ENCODE data around the gene RPS6KA2. TPM values are rescaled to one million over a fixed set of nuclear protein-coding genes. Genes with fewer than 3 reads are reported as not detected.

RPS6KA2 gene
- total RNA-seq, 1 experiment from 2014 or later = 18.5 TPM

DNA sequence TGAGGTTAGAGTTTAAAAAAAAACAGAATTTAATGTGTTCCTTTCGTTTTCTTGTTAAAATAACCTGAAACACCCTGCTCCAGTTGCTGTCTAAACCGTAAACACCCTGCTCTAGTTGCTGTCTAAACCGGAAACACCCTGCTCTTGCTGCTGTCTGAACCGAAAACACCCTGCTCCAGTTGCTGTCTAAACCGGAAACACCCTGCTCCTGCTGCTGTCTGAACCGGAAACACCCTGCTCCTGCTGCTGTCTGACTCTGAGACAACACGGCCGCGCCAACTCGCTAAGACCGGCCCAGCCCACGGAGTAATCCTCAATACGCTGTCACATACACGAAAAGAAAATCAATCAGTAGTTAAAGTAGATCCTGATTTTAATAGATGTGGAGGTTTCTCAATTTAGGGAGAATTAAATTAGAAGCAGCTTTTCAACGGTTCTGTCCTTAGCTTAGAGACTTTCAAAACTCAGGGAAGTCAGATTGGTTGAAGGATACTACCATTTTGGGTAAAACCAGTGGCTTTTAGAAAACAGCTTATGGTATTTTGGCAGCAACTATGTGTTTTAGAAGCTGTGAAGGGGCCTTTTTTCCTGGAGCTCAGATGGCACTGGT, 138.9 kb downstream of the RPS6KA2 start:
- TF ChIP-seq CTCF (conservative IDR thresholded peaks at IDR 0.05) (no peak), EZH2 (IDR thresholded peaks at IDR 0.05; ENCODE audit: low read depth) (no peak)
- no peak overlapping the region for H3K4me3 ChIP-seq
- intact Hi-C loops (cut with micrococcal nuclease; ENCODE audit: unreplicated experiment) = no loop called here
- no peaks in the 10 kb centered on the region for H3K79me2 ChIP-seq (ENCODE audit: low read depth)
- no peaks in the 10 kb centered on the region for H4K20me1 ChIP-seq (ENCODE audit: insufficient read depth)
- H3K27me3 ChIP-seq (ENCODE audit: insufficient read depth, low read depth) = no peaks in the 10 kb centered on the region
- CTCF ChIA-PET = interaction anchor here (0.7 kb wide), 1 partner anchor 306 kb away, joined by 4 read pairs; no protein-coding TSS in a partner anchor
- H3K4me1 ChIP-seq (replicated peaks; ENCODE audit: insufficient read depth) = no peaks in the 10 kb centered on the region
- no peak overlapping the region for H2AFZ ChIP-seq
- no peaks in the 10 kb centered on the region for H3K9me2 ChIP-seq (ENCODE audit: insufficient read depth)
- H3K4me2 ChIP-seq = no peak overlapping the region
- no peak for DNase-seq
- POLR2A ChIA-PET (ENCODE audit: unreplicated experiment) = no interaction called here
- H3K27ac ChIP-seq = no peak overlapping the region
- H3F3A ChIP-seq (ENCODE audit: insufficient read depth, low read depth) = no peaks in the 10 kb centered on the region
- no peaks in the 10 kb centered on the region for H3K36me3 ChIP-seq (ENCODE audit: low read depth)
- BruUV-seq (replicated peaks) = no TSS peak
- no peaks in the 10 kb centered on the region for H3K9me3 ChIP-seq (ENCODE audit: insufficient read depth, low read depth)

DNA sequence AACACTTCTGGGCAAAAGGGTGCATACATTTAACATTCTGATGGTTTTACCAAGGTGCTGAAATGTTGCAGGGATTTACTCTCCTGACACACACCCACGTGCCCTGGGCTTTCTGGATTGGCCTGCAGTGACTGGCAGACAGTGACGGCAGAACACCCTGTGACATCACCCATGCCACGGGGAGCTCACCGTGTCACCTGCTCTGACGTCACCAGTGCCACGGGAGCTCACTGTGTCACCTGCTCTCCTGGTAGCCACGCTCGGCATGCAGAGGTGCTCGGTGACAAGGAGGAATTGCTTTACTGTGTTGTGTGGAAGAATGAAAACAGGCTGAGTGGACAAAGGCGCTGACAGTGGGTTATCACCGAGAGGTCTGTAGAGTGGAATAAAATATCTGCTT, 139.9 kb downstream of the RPS6KA2 start:
- intact Hi-C loops (cut with micrococcal nuclease; ENCODE audit: unreplicated experiment) = no loop called here
- TF ChIP-seq EZH2 (IDR thresholded peaks at IDR 0.05; ENCODE audit: low read depth) (no peak), CTCF (conservative IDR thresholded peaks at IDR 0.05) (no peak)
- H3K9me2 ChIP-seq (ENCODE audit: insufficient read depth) = no peaks in the 10 kb centered on the region
- BruUV-seq (replicated peaks) = no TSS peak
- H3K79me2 ChIP-seq (ENCODE audit: low read depth) = no peaks in the 10 kb centered on the region
- H3F3A ChIP-seq (ENCODE audit: insufficient read depth, low read depth) = no peaks in the 10 kb centered on the region
- H3K36me3 ChIP-seq (ENCODE audit: low read depth) = no peaks in the 10 kb centered on the region
- H4K20me1 ChIP-seq (ENCODE audit: insufficient read depth) = no peaks in the 10 kb centered on the region
- H3K9me3 ChIP-seq (ENCODE audit: insufficient read depth, low read depth) = no peaks in the 10 kb centered on the region
- H3K4me3 ChIP-seq = no peak overlapping the region
- H3K27me3 ChIP-seq (ENCODE audit: insufficient read depth, low read depth) = no peaks in the 10 kb centered on the region
- no peak overlapping the region for H3K4me2 ChIP-seq
- H3K4me1 ChIP-seq (replicated peaks; ENCODE audit: insufficient read depth) = no peaks in the 10 kb centered on the region
- no peak for DNase-seq
- POLR2A ChIA-PET (ENCODE audit: unreplicated experiment) = no interaction called here
- CTCF ChIA-PET = no interaction called here
- H3K27ac ChIP-seq = no peak overlapping the region
- no peak overlapping the region for H2AFZ ChIP-seq

DNA sequence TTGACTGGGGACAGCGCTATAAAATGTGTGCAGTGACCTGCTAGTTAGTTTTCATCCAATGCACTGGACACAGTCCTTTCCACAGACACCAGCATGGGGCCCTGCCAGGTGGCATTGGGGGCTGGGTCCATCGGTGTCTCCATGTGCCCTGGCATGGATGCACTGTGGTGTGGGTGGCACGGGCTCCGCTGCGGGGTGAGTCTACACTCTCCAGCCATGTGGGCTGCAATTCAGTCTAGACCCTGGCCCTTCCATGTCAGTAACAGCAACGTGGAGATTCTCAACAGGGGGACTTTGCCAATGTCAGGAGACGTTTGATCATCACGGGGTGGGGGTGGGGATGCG, 140.5 kb downstream of the RPS6KA2 start:
- BruUV-seq (replicated peaks) = no TSS peak
- POLR2A ChIA-PET (ENCODE audit: unreplicated experiment) = no interaction called here
- DNase-seq = no peak
- TF ChIP-seq EZH2 (IDR thresholded peaks at IDR 0.05; ENCODE audit: low read depth) = no peak
- no peak for TF ChIP-seq CTCF (conservative IDR thresholded peaks at IDR 0.05)
- H3K79me2 ChIP-seq (ENCODE audit: low read depth) = no peaks in the 10 kb centered on the region
- CTCF ChIA-PET = no interaction called here
- no peaks in the 10 kb centered on the region for H3K27me3 ChIP-seq (ENCODE audit: insufficient read depth, low read depth)
- H3K27ac ChIP-seq = no peak overlapping the region
- no peaks in the 10 kb centered on the region for H3F3A ChIP-seq (ENCODE audit: insufficient read depth, low read depth)
- no peak overlapping the region for H3K4me3 ChIP-seq
- intact Hi-C loops (cut with micrococcal nuclease; ENCODE audit: unreplicated experiment) = no loop called here
- H3K4me2 ChIP-seq = no peak overlapping the region
- H4K20me1 ChIP-seq (ENCODE audit: insufficient read depth) = no peaks in the 10 kb centered on the region
- no peak overlapping the region for H2AFZ ChIP-seq
- no peaks in the 10 kb centered on the region for H3K36me3 ChIP-seq (ENCODE audit: low read depth)
- no peaks in the 10 kb centered on the region for H3K9me2 ChIP-seq (ENCODE audit: insufficient read depth)
- no peaks in the 10 kb centered on the region for H3K4me1 ChIP-seq (replicated peaks; ENCODE audit: insufficient read depth)
- H3K9me3 ChIP-seq (ENCODE audit: insufficient read depth, low read depth) = no peaks in the 10 kb centered on the region
